ENCODE results near the gene AGAP1. TPM values are rescaled to one million over a fixed set of nuclear protein-coding genes. Genes with fewer than 3 reads are reported as not detected.

AGAP1 gene
- total RNA-seq, 4 donors from 2014 or later, result 13.7 to 18.5 (median 17.1) TPM

- TF ChIP-seq CTCF (IDR thresholded peaks at IDR 0.05) (no peak), POLR2A (IDR thresholded peaks at IDR 0.05) (no peak)
- no peak for DNase-seq (ENCODE audit: low spot score in 2 of 2)
- no peak overlapping the region for H3K4me3 ChIP-seq (ENCODE audit: low read depth, poor library complexity, severe bottlenecking)
- intact Hi-C loops (cut with DNase I; ENCODE audit: low total_unique reads), result no loop called here
- 91 to 95% methylated on average over 6 of the region's 6 CpGs for WGBS, 2 donors
Measured at GRCh38 chr2:235781775-235782174, 287.9 kb downstream of the AGAP1 start.

GRCh38 chr2:235784788-235785187 is 290.9 kb downstream of the AGAP1 start:
- no peak for DNase-seq (ENCODE audit: low spot score in 2 of 2)
- no peak overlapping the region for H3K4me3 ChIP-seq (ENCODE audit: low read depth, poor library complexity, severe bottlenecking)
- WGBS, 2 donors, result 94 to 97% methylated on average over 4 of the region's 4 CpGs
- intact Hi-C loops (cut with DNase I; ENCODE audit: low total_unique reads), result no loop called here
- no peak for TF ChIP-seq CTCF (IDR thresholded peaks at IDR 0.05)

GRCh38 chr2:235789552-235789951 is 295.7 kb downstream of the AGAP1 start:
- intact Hi-C loops (cut with DNase I; ENCODE audit: low total_unique reads), result no loop called here
- DNase-seq (ENCODE audit: low spot score in 2 of 2), result no peak
- H3K4me3 ChIP-seq (ENCODE audit: low read depth, poor library complexity, severe bottlenecking), result no peak overlapping the region
- TF ChIP-seq POLR2A (IDR thresholded peaks at IDR 0.05), result no peak
- no peak for TF ChIP-seq CTCF (IDR thresholded peaks at IDR 0.05)
- 76% methylated on average over 4 of the region's 4 CpGs for WGBS, 2 donors

GRCh38 chr2:235793163-235793752 is 299.4 kb downstream of the AGAP1 start:
- WGBS, 2 donors, result 59 to 60% methylated on average over 13 of the region's 13 CpGs
- no peak overlapping the region for H3K4me3 ChIP-seq (ENCODE audit: low read depth, poor library complexity, severe bottlenecking)
- no peak for DNase-seq (ENCODE audit: low spot score in 2 of 2)
- intact Hi-C loops (cut with DNase I; ENCODE audit: low total_unique reads), result no loop called here
- TF ChIP-seq CTCF (IDR thresholded peaks at IDR 0.05), result no peak
- no peak for TF ChIP-seq POLR2A (IDR thresholded peaks at IDR 0.05)

GRCh38 chr2:235799281-235799680 is 305.4 kb downstream of the AGAP1 start:
- no peak for DNase-seq (ENCODE audit: low spot score in 2 of 2)
- H3K4me3 ChIP-seq (ENCODE audit: low read depth, poor library complexity, severe bottlenecking), result no peak overlapping the region
- 91 to 94% methylated on average over 17 of the region's 17 CpGs for WGBS, 2 donors
- TF ChIP-seq CTCF (IDR thresholded peaks at IDR 0.05), result no peak
- no peak for TF ChIP-seq POLR2A (IDR thresholded peaks at IDR 0.05)
- intact Hi-C loops (cut with DNase I; ENCODE audit: low total_unique reads), result no loop called here

GRCh38 chr2:235802542-235802941 is 308.7 kb downstream of the AGAP1 start:
- no peak overlapping the region for H3K4me3 ChIP-seq (ENCODE audit: low read depth, poor library complexity, severe bottlenecking)
- TF ChIP-seq POLR2A (IDR thresholded peaks at IDR 0.05), result no peak
- peak in 1 of 3 donors; percentile 26 for TF ChIP-seq CTCF (IDR thresholded peaks at IDR 0.05)
- DNase-seq (ENCODE audit: low spot score in 2 of 2), result no peak
- intact Hi-C loops (cut with DNase I; ENCODE audit: low total_unique reads), result no loop called here
